ENCODE results near the gene PRDX4. TPM values are rescaled to one million over a fixed set of nuclear protein-coding genes. Genes with fewer than 3 reads are reported as not detected.

PRDX4 gene
- total RNA-seq, 4 donors from 2014 or later: 62.1 to 119 (median 74.6) TPM

- DNase-seq: no peak
- intact Hi-C loops (cut with DNase I): loop anchor here (10.0 kb wide), 1 partner anchor 205 kb away; the partner anchor contains the start of genes APOO and CXorf58
- WGBS, 2 donors: 79% methylated on average over 16 of the region's 16 CpGs; no CpG with 5 or more reads in 1 of the 2 donors
Observed at GRCh38 chrX:23699636-23700194, 32.4 kb downstream of the PRDX4 start.

GRCh38 chrX:23704673-23705206 is 37.4 kb downstream of the PRDX4 start:
- 78 to 83% methylated on average over 5 of the region's 5 CpGs for WGBS, 2 donors
- Histone ChIP-seq H3K36me3 (peaks cover 0 to 57% (median 0%) of the 10 kb centered on the region in 3 donors), H3K4me1 (no peaks in the 10 kb centered on the region), H3K27me3 (no peaks in the 10 kb centered on the region), H3K4me3 (no peak overlapping the region), H3K27ac (no peak overlapping the region), H3K9me3 (no peaks in the 10 kb centered on the region)
- intact Hi-C loops (cut with DNase I): no loop called here
- TF ChIP-seq POLR2A (IDR thresholded peaks at IDR 0.05) (no peak), CTCF (IDR thresholded peaks at IDR 0.05) (no peak)
- no peak for DNase-seq

More at GRCh38 chrX:23699636-23700194, 32.4 kb downstream of the PRDX4 start:
- TF ChIP-seq CTCF (IDR thresholded peaks at IDR 0.05) (no peak), POLR2A (IDR thresholded peaks at IDR 0.05) (no peak)
- no peaks in the 10 kb centered on the region for H3K9me3 ChIP-seq
- no peak overlapping the region for H3K4me3 ChIP-seq
- no peaks in the 10 kb centered on the region for H3K4me1 ChIP-seq
- H3K27ac ChIP-seq: no peak overlapping the region
- no peaks in the 10 kb centered on the region for H3K27me3 ChIP-seq
- H3K36me3 ChIP-seq: peaks cover 0 to 23% (median 0%) of the 10 kb centered on the region in 3 donors

GRCh38 chrX:23705235-23705634 is 37.9 kb downstream of the PRDX4 start:
- Histone ChIP-seq H3K9me3 (no peaks in the 10 kb centered on the region), H3K4me3 (no peak overlapping the region), H3K27me3 (no peaks in the 10 kb centered on the region), H3K4me1 (no peaks in the 10 kb centered on the region), H3K36me3 (peaks cover 0 to 57% (median 0%) of the 10 kb centered on the region in 3 donors), H3K27ac (no peak overlapping the region)
- 85 to 92% methylated on average over 5 of the region's 5 CpGs for WGBS, 2 donors
- TF ChIP-seq CTCF (IDR thresholded peaks at IDR 0.05) (no peak), POLR2A (IDR thresholded peaks at IDR 0.05) (no peak)
- no peak for DNase-seq
- intact Hi-C loops (cut with DNase I): no loop called here

- 80 to 84% methylated on average over 8 of the region's 8 CpGs for WGBS, 2 donors
- intact Hi-C loops (cut with DNase I): no loop called here
- Histone ChIP-seq H3K4me1 (no peaks in the 10 kb centered on the region), H3K9me3 (no peaks in the 10 kb centered on the region), H3K4me3 (no peak overlapping the region), H3K27me3 (no peaks in the 10 kb centered on the region), H3K27ac (no peak overlapping the region), H3K36me3 (peaks cover 0 to 42% (median 0%) of the 10 kb centered on the region in 3 donors)
- TF ChIP-seq CTCF (IDR thresholded peaks at IDR 0.05) (no peak), POLR2A (IDR thresholded peaks at IDR 0.05) (no peak)
- no peak for DNase-seq
Observed at GRCh38 chrX:23720117-23720677, 52.9 kb downstream of the PRDX4 start.

GRCh38 chrX:23726191-23726590 is 58.9 kb downstream of the PRDX4 start:
- Histone ChIP-seq H3K4me1 (no peaks in the 10 kb centered on the region), H3K27ac (no peak overlapping the region), H3K36me3 (peaks cover 0 to 38% (median 0%) of the 10 kb centered on the region in 3 donors), H3K27me3 (no peaks in the 10 kb centered on the region), H3K4me3 (no peak overlapping the region), H3K9me3 (no peaks in the 10 kb centered on the region)
- intact Hi-C loops (cut with DNase I): no loop called here
- TF ChIP-seq POLR2A (IDR thresholded peaks at IDR 0.05): no peak
- TF ChIP-seq CTCF (IDR thresholded peaks at IDR 0.05): no peak
- no peak for DNase-seq
- WGBS, 2 donors: 69 to 75% methylated on average over 6 of the region's 6 CpGs
